ENCODE results near the gene COIL. TPM values are rescaled to one million over a fixed set of nuclear protein-coding genes. Genes with fewer than 3 reads are reported as not detected.
"Not testable (repeated sequence)": the region's sequence is repeated elsewhere in the genome, so short reads cannot be mapped to it uniquely, and the experiment has no call there.

Gene COIL
- polyA plus RNA-seq, 12 donors, result 16.2 to 22.0 (median 18.8) TPM; not detected in 1

DNA sequence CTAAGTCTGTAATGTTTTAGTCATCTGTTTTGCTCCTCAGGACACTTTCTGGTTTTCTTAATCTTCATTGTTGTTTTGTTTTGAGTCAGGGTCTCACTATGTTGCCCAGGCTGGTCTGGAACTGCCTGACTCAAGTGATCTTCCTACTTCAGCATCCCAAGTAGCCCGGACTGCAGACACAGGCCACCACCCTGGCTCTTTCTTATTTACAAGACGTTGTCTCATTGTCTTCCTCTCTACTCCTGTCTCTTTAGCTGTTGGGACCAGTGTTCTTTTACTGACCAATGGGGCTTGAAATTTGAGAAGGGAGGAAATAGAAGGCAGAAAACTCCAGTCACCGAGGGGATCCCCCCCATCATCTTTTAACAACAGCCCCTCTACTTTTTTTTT is 18.2 kb upstream of the COIL start:
- no peak for DNase-seq

DNA sequence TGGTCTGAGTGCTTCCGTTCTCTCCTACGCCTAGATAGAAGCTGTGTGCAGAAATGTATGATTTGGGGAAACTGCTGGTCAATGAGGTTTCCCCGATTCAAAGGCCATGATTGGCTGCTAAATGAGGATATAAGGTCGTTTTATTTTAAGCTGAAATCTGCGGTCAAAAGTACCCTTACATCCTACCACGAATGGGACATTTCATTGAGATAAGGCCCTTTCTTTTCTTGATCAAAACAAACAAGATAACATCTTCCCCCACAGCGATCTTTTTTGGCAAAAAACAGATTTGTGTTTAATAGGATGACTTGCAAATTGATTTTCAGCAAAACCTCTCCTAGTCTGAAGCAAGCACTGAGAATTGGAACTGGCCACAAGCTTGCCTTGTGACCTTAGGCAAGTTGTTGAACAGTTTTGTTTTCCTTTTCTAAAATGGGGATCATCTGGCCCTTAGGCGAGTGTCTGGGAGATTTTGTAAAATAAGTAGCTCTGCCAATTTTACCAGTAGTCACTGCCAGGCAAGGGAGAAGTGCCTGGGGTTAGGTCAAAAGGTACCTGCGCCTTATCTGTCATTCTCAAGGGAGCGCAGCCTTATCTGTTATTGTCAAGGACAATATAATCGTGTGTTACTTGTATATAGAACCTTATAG is 17.7 kb upstream of the COIL start:
- DNase-seq, result no peak

DNA sequence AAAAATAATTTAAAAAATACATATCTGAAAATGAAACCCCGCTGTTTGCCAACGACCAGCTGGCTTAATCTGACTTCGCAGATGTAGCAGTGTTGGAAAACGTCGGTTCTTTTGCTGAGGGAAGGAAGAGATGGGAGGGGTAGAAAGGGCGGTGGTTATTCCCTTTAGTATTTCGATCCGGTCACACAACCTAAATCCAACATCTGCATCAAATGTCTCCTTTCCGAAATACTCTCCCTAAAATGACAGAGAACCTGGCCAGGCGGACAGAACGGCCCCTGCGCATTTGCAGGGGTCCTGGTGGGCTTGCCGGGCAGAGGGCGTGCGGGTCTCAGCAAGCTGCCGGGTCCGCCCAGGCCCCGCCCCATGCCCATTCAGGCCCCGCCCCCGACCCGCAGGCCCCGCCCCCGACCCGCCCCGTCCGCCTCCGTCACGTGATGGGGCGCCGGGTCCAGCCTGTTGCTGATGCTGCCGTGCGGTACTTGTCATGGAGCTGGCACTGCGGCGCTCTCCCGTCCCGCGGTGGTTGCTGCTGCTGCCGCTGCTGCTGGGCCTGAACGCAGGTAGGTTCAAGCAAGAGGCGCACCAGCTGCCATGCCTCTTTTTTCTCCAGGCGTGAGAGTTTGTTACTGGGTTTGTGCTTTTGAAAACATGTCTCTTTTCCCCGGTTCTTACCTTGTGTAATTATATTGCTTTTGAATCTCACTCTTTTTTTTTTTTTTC is 17.0 kb upstream of the COIL start, which contains the start of gene SCPEP1:
Gene SCPEP1 (plus strand): TSS at position 459 of the 723 bp plus-strand sequence. CDS start 29 bp downstream, at position 488.
- peak; percentile 48 for DNase-seq

DNA sequence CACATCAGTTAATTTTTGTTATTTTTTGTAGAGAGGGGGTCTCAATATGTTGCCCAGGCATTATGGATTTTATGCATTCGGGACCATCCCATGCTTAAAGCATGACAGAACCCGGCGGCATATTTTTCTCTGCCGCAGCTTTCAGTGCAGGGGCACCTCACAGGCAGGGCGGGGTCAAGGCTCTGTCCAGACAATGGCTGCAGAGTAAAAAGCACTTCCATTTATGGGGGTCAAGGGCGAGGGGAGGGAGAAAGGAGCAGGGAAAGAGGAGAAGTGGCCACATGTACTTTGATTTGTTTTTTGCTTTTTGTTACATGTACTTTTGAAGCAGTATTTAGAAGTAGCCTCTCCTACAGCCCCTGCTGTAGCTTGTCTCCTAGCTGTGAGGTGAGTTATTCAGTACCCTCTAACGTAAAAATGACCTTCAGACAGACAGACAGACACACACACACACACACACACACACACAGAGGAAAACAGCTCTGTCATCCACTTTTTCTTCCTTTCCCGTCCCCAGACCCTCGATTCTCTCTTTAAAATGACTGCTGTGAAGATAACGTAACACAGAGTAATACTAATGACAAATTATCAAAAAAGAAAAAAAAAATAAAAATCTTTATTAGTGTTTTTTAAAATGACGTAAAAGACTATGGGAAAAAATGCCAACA is 16.2 kb upstream of the COIL start:
- DNase-seq, result no peak

DNA sequence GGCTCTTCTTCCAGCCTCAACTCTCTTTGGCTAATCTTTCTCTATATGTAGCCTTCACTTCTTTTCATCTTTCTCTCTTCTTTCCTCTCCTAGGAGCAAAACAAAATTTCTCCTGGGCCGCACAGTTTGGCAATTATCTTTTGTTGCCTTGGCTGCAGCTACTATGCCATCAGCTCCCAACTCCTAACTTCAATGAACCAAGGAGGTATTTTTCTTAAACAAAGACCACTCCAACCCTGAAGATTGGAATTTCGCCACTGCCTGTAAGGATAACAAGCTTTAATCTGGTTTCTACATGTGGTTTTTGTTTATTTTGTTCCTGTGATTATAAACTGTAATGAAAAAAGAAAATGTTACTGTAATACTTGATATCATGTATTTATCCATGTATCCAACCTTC is 14.8 kb upstream of the COIL start:
- no peak for DNase-seq

DNA sequence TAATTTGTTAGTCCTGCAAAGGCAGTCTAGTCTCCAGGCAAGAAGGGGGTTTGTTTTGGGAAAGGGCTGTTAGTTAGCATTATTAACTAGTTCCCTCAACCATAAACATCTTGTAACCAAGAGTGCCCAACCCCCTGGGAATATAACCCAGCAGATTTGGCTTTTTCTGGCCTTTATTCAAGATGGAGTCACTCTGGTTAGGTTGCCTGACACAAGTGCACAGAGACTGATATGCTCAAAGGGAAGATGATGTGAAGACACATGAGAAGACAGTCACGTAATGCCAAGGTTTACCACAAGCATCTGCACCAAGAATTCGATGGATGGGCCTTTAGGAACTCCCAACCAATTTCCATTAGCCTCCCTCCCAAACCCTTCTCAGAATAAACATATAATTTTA is 13.2 kb upstream of the COIL start:
- DNase-seq, result no peak

DNA sequence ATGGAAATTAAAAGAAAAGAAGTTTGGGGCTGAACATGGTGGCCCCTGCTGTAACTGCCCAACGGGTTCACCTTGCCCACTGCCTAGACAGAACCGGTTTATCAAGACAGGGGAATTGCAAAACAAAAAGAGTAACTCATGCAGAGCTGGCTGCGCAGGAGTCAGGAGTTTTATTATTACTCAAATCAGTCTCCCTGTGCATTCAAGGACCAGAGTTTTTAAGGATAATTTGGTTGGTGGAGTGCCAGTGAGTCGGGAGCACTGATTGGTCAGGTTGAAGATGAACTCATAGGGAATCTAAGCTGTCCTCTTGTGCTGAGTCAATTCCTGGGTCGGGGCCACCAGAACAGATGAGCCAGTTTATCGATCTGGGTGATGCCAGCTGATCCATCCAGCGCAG is 12.7 kb upstream of the COIL start:
- no peak for DNase-seq

DNA sequence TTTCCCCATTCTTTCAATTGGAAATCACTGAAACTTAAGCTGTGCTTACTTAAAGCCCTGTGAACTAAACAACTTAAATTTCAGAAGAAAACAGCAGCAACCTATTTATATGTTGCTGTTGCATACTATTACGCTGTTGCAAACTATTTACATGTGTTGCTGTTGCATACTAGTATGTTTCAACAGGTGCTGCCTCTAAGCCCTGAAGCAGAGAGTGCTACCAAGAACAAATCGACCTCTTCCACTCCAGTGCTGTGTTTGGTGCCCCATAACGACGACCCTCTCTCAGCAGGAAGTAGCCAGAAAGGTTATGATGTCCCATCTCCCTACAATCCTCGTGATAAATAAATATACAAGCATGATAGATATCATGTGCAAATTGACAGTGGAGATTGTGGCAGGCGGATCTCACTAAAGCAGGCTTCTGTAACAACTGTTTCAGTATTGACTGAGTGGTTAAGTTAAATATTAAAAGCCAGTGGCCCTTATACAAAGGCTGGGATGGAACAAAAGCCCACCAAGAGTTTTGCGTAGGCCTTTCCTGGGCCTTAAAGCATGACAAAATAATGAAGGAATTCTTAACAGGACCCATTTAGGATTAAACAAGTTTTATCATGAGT is 11.4 kb upstream of the COIL start:
- DNase-seq, result no peak

DNA sequence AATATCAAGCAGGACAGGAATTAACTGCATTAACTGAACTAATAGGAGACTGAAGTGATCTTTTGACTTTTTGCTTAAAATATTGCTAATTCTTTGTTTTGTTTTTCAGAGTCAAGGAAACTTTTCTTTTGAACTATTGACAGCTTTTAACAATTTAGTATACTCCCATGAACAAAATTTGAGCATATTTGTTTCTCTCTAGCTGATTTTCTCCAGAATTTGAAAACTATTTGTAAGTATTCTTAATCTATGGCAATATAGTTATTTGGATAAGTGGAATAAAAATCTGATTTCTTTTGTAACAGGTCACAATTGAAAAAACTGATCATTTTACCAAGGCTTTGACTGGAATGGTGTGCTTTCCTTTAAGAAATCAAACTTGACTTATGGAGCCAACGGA is 10.1 kb upstream of the COIL start:
- no peak for DNase-seq

DNA sequence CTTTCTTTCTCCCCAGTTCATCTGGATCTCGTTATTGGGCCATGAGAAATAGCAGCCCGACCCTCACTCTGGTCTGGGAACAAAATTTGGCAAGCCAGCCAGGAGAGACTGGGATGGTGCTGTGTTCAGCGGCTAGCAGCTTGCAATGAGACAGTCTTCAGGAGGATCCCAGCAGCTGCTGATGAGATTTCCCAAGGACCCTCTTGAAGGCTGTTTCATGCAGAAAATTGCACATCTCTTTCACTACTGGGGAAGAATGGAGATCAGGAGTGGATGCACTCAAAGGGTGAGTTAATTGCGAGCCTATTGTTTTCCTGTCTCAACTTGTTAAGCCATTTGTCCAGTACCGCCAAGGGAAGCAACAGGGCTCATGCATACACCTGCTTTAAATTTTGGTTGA is 5.5 kb upstream of the COIL start:
- peak; percentile 7 for DNase-seq

DNA sequence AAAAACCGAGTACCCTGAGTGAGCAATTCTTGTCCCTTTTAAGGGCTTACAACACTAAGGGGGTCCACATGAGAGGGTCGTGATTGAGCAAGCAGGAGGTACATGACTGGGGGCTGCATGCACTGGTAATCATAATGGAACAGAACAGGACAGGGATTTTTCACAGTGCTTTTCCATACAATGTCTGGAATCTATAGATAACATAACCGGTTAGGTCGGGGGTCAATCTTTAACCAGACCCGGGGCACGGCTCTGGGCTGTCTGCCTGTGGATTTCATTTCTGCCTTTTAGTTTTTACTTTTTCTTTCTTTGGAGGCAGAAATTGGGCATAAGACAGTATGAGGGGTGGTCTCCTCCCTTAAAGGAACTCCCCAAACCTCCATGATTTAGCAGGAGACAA is 4.8 kb upstream of the COIL start:
- DNase-seq, result not testable (repeated sequence)

DNA sequence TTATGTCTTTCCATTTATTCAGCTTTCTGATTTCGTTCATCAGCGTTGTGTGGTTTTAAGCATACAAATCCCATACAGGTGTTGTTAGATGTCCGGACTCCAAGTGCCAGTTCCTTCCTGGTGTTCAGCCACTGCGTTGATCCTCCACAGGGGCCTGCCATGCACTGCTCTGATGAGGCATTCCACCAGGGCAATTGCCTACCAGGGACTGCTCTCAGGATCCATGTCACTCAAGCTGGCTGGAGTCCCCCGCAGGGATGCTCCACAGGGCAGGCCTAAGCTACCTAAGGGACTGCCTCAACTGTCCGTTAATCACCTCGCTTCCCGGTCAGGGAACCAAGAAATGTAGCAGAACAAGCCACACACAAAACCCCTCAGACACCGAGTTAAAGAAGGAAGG is 4.4 kb upstream of the COIL start:
- not testable (repeated sequence) for DNase-seq

DNA sequence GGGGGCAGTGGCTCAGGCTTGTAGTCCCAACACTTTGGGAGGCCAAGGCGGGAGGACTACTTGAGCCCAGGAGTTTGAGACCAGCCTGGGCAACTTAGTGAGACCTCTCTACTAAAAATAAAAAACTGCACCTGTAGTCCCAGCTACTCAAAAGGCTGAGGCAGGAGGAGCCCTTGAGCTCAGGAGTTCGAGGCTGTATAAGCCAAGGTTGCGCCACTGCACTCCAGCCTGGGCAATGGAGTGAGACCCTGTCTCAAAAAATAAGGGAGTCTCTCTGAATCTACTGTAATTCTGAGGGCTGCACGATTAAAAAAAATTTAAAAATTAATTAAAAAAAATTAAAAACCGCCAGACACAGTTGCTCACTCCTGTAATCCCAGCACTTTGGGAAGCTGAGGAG is 3.9 kb downstream of the COIL start:
- no peak for DNase-seq

DNA sequence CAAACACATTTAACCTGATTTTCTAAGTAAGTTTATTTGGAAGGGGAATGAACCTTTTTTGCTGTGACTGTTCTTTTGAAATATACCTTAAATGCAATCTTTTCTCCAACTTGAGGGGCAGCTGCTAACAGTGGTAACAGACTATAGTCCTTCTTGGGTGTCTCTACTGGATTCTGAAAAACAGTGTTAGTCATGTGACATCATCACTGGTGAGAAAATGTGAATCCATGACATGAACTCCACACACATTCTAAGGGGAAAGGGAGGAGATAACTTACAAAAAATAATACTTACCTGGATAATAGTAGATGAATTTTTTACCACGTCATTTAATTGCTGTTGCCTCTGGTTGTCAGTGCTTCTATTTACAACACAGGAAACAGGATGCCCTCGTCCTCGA is 11.3 kb downstream of the COIL start:
- no peak for DNase-seq

DNA sequence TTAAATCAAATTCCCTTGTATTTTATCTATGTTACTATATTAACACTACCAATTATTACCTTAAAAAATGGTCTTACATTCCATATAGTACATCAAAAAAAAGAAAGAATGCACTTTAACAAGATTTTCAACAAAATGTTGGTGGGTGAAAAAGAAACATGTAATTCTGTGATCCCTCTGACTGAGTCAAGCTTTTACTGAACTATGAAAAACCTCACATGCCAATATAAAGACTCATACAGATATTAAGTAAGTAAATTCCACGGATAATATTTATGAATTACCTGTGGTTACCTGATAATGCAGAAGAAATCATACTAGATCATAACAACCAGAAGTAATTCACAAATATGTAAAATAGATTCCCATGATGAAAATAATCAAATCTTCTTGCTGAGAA is 12.4 kb downstream of the COIL start:
- DNase-seq, result no peak

DNA sequence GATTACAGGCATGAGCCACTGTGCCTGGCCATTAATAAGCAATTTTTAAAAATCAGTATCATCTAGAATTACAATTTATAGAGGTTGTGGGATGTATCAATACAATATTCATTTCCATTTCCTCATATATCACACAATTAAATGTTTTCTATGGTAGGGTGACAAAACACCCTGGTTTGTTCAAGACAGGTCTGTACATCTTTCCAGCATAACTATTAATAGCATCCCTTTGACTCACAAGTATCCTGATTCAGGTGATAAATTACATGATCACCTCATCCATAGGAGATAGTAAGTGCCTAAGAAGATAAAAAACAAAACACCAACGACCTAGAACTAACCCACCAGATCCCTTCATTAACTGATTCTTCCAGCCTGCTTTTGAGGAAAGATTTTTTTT is 13.1 kb downstream of the COIL start:
- DNase-seq, result no peak

DNA sequence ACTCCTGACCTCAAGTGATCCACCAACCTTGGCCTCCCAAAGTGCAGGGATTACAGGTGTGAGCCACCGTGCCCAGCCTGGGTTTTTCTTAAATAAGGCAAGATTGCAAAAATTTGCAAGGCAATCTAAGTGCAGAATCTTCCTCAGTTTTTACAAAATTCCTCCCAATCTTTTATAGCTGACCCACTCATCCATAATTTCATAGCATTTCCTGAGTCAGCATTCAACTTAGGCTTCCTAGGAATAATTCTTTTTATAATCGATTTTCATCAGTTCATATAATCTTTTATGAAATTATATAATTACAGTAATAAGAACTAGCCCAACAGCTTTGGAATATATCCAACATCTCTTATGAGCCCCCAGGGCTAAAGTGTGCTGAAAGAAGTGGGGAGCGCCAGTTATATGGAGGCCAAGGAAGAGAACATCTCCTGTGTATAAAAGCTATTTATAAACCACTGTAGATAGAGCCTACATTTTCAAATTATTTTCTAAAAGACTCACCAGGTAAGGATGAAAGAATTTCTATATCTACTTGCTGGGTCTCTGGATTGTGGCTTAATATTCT is 14.8 kb downstream of the COIL start:
- no peak for DNase-seq

DNA sequence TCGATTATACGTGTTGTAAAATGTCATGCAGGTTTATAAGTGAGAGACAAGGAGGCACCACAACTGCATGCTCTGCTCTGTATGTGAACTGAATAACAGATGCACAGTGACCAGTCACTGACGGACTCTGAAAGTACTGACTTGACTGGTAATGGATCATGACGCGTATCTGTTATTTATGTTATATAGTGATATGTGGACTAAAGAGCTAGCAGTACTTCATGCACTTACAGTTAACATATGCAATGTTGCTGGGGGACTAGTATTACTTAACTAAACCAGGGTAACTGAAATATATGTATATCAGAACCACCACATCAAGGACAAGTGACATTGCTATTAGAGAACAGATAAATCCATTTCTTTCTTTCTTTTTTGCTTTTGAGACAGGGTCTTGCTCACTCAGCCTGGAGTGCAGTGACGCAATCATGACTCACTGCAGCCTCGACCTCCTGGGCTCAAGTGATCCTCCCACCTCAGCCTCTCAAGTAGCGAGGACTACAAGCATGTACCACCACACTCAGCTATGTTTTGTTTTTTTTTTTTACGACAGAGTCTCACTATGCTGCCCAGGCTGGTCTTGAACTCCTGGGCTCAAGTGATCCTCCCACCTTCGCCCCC is 17.2 kb downstream of the COIL start:
- no peak for DNase-seq

DNA sequence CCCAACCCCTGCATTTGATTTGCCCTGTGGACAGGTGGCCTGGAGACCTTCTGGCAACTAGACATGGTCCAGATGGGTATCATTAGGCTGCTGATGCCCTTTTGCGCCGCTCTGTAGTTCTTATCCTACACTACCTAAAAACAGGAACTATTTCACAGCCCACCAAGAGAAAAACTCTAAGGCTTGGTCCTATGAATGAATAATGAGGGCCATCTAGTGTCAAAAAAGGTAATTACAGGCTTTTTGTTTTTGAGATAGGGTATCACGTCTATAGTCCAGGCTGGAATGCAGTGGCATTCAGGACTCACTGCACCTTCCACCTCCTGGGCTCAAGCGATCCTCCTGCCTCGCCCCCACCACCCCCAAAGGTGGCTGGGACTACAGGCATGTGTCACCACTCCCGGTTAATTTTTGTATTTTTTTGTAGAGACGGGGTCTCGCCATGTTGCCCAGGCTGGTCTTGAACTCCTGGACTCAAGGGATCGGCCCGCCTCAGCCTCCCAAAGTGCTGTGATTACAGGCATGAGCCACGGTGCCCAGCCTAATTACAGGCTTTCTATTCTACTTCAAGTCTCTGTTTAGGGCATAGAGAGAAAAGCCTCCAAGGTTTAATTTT is 20.9 kb downstream of the COIL start:
- peak; percentile 43 for DNase-seq

DNA sequence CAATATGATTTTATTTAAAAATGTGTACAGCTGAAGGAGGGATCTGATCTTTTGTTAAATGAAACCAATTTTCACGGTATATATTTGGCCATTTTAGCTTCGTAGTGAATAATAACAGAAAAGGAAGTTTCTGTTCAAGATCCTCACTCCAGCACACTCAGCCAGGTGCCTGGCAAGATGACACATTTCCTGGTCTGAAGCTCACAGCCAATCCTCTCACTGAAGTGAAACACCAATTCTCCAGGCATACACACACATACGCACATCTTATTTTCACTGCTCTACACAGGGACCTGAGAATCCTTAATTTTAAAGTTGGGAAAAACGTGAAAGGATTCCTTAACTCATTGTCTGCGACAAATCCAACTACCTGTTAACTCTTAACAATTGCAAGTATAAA is 22.6 kb downstream of the COIL start:
- not testable (repeated sequence) for DNase-seq

DNA sequence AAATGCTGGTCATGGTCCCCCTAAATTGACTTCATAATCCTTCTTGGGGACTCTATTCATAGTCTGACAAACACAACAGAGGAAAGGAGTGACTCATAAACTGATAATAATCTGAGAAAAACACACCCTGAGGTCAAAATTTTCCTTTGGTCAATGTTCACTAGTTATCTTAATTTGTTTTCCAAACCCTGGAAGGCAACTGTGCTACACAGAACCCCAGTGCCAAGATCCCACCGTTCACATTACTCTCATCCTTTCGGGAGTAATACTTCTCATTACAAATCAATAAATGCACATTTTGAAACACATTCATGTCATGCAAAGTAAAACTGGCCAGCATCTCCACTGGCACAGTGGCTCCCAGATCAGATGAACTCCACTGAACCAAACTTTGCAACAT is 23.2 kb downstream of the COIL start:
- no peak for DNase-seq

All from muscle of arm (tissue), 12 donors.